GM18517 (cell line): ENCODE results near the gene DEAF1.

Experiments used
- ATAC-seq: cut with Tn5 transposase; IDR thresholded peaks from one replicate; pipeline ENCODE4 v1.9.1; 2021; ENCODE audit warnings: mild to moderate bottlenecking, moderate library complexity; ENCODE audit not compliant: unreplicated experiment

The DEAF1 gene

GRCh38 chr11:722346-722811, 27.4 kb upstream of the DEAF1 start:
- no peak for ATAC-seq

GRCh38 chr11:721741-722345, 26.8 kb upstream of the DEAF1 start:
- no peak for ATAC-seq

GRCh38 chr11:721247-721740, 26.3 kb upstream of the DEAF1 start:
- ATAC-seq: no peak

- no peak for ATAC-seq
These were observed 25.7 kb upstream of the DEAF1 start for GRCh38 chr11:720642-721246.

- no peak for ATAC-seq
These were observed 25.1 kb upstream of the DEAF1 start for GRCh38 chr11:720017-720641.

- no peak for ATAC-seq
These were observed 24.4 kb upstream of the DEAF1 start for GRCh38 chr11:719214-720016.

- ATAC-seq: no peak
These were observed 19.4 kb upstream of the DEAF1 start for GRCh38 chr11:714436-714835.

GRCh38 chr11:709109-709997, 14.3 kb upstream of the DEAF1 start:
- no peak for ATAC-seq

- no peak for ATAC-seq
These were observed 13.5 kb upstream of the DEAF1 start for GRCh38 chr11:708511-708910.

- no peak for ATAC-seq
These were observed 12.9 kb upstream of the DEAF1 start for GRCh38 chr11:707817-708420.

- ATAC-seq: no peak
These were observed 12.2 kb upstream of the DEAF1 start for GRCh38 chr11:706957-707816.

- no peak for ATAC-seq
These were observed 11.5 kb upstream of the DEAF1 start for GRCh38 chr11:706439-706956.

- no peak for ATAC-seq
These were observed 10.8 kb upstream of the DEAF1 start, which contains the start of gene EPS8L2 for GRCh38 chr11:705646-706438. EPS8L2 (plus strand) TSS chr11:706231; CDS start chr11:709408, 3,177 bp downstream.

- no peak for ATAC-seq
These were observed 10.0 kb upstream of the DEAF1 start for GRCh38 chr11:704781-705645.

- ATAC-seq: no peak
These were observed 9.2 kb upstream of the DEAF1 start for GRCh38 chr11:704228-704674.

GRCh38 chr11:703506-703905, 8.5 kb upstream of the DEAF1 start:
- ATAC-seq: no peak
